ENCODE results near the gene SORCS1.

DNA sequence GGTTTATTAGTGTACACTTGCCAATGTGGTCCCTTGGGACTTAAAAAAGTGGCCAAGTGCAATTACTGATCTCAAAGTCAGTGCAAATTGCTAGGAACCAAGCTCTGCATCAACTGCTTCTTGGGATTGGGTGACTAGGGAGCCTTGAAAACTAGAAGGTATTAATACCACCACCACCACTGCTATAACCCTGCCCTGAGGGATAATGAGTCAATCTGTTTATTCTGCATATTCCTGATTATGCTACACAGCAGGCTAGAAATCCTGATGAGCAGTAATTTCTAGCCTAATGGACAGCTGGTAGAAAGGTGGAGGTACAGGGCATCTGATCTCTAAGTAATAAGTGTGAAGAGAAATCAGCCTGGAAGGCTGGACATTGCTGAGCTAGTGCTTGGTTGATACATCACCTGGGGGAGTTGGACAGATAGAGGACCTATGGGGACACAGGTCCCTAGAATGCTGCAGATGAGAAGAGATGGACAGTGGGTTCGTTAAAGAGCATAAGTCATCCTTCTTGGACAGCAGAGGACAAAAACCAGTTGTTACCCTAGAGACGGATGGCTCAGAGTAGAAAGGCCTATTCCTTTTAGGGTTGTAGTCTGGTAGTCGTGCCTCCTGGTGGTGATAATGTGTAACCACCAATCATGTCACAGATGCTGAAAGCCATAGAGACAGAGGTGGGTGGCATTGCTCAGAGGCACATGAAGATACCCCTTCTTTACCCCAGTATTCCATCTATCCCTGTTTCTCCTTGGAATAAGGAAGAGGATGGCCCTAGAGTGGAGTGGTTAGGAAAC lies 554.8 kb downstream of the SORCS1 start:
- TF ChIP-seq CTCF (optimal IDR thresholded peaks at IDR 0.05 in 1 of 3, IDR thresholded peaks at IDR 0.05 in 1 of 3, conservative IDR thresholded peaks at IDR 0.05 in 1 of 3; ENCODE audit: extremely low read depth in 1 of 3, insufficient read depth in 2 of 3, low read length in 3 of 3): peak in 2 of 3 experiments; percentile 43 to 45
- no peak for TF ChIP-seq EZH2 (IDR thresholded peaks at IDR 0.05; ENCODE audit: low read length)

Measured in keratinocyte (primary cell).